Kidney glomerular epithelial cell (primary cell): ENCODE data around the gene IQCH.
A peak's percentile ranks its signal among the peaks of the same experiment; 100 is the strongest.
"Not testable (repeated sequence)": the region's sequence is repeated elsewhere in the genome, so short reads cannot be mapped to it uniquely, and the experiment has no call there.

Experiments used
- DNase-seq: peaks from one replicate; lab custom pipeline; 2025; lab: John Stamatoyannopoulos, UW

The IQCH gene

DNA sequence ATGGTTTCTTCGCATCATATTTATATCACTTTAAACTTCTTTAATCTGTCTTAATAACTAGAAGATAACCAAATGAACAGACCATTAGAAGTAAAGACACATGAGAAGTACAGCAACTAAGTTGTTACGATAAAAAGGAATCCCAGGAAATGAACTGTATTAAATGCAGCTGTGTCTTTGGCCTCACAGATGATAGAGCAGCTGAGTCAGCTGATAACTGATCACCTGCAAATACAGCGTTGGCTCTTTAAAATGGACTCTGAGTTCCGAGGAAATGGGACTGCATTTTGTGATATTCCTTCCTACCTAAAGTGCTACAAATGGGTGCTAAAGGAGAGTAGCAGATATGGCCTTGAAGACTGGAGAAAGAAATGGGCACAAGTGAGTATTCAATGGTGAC, 145.3 kb downstream of the IQCH start:
- no peak for DNase-seq

DNA sequence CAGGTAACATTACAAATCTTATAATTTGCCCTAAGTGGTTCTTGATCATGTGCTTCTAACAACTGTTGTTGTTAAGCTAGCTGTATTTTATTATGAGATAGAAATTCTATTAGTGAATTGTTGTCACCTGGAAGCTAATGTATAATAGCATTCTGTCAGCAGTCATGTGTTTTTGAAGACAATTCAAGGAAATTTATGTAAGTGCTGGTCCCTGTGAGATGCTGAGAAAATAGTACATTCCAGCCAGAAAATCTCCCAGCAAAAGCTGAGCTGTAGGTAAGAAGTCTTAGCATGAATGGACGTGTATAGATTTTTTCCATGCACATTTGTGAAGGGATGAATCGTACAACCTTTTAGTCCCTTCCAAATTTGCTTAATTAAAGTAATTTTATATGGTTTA, 146.3 kb downstream of the IQCH start:
- DNase-seq: no peak

DNA sequence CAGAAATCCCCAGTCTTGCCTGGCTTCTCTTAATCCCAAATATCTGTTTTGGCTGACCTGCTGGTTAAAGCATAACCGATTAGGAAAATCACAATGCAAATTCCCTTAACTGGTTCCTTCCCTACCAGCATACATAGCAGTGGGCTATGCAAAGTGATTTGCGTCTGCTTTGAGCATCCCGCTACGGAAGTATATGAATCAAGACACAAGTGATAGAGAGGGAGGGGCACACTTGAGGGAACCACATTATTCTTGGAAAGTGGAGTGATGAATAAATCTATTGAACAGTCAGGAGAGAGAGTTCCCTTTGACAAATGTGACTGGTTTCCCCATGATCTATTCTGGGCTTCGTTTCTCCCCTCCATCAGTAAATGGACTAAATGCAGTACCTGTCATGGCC, 146.8 kb downstream of the IQCH start:
- DNase-seq: no peak

GRCh38 chr15:67403428-67404154, 149.0 kb downstream of the IQCH start:
- DNase-seq: no peak

DNA sequence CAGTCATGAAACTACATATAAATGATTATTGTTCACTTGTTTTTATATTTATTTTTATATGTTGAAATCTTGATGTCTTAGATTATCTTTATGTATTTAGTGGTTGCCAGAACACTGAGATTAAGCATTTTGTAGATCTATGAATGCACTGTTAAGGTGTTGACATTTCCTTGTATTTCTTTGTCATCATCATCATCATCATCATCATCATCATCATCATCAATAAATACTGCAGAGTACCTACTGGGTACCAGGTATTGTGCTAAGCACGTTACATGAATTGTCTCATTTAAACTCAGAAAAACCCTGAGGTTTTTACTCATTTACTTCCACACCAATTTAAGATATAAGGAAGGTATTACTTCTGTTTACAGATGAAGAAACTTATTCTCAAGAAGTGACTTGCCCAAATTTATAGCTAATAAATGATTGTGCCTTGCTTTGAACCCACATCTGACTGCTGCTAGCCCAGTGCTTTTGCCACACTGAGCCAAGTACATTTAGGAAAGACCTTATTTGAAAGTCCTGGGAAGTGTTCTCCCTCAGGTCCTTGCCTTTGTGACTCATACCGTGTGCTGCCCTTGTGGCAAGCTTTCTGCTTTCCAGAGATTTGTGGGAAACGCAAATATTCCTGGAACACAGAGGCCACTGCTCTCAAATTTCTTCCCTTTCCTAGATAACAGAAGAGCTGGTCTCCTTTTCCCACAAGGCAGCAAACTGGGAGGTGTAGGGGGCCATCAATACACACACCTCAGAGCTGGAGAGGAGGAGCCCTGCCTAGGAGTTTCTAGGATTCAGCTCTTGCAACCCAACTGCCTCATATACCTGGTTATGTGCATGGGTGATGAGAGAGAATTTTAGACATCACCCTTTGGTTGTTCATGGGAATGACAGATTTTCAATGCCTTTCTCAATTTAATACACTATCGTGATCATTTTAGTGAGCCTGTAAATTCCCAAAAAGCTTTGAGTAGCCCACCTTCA, 150.9 kb downstream of the IQCH start:
- no peak for DNase-seq

GRCh38 chr15:67406257-67406861, 151.8 kb downstream of the IQCH start:
- DNase-seq: no peak

DNA sequence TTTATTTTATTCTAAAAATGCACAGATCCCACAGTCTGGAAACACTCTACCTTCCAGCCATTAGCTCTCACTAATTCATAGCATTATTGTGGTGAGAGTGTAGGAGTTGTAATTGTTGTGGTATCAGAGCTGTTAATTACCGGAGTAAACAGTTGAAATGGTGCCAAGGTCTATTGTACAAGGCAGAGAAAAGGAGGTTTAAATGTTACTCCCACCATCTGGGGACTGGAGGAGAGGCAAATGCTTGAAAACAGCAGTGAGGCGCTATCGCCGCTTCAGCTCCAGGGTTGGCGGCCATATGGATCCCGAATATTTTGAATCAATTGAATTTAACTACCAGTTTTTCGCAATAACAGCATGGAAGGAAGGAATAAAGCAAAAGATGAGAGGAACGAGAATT, 153.2 kb downstream of the IQCH start:
- no peak for DNase-seq

- no peak for DNase-seq
Measured at GRCh38 chr15:67409175-67409574, 154.6 kb downstream of the IQCH start.

DNA sequence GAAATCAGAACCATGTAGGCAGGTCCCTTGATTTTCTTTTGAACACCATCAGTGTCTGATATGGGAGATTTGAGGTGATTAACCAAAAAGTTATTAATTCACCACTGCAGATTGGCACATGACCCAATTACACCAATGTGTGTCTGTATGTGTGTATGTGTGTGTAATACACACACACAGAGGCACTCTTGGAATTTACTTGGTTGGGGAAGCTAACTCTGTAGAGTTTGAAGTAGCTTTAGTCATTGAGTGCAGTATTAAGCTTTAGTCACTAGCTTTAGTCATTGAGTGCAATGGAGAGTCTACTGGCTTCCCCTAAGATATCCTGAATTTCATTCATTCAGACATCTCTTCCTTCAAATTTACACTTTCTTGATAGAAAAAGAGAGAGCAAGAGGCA, 156.9 kb downstream of the IQCH start:
- peak; percentile 3 for DNase-seq

GRCh38 chr15:67413770-67414390, 159.3 kb downstream of the IQCH start:
- peak; percentile 70 for DNase-seq

DNA sequence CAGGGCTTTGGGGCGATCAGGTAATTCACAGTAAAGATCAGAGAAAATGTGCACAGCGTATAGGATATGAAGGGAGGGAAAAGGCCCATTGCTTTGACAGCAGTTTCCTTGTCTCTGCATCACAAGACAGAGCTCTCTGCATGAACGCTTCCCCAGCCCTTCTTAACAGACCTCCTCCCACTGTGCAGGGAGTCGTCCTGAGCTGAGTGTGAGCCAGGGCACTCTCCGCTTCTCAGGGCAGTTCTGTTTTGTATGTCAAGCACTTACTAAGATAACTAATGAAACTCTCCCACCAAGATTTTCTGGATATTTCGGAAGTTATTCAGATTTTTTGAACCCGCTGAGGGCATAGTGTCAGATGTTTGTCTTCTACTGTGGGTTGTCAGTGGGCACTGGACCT, 160.6 kb downstream of the IQCH start:
- DNase-seq: peak; percentile 86

GRCh38 chr15:67416891-67417290, 162.3 kb downstream of the IQCH start:
- no peak for DNase-seq

- DNase-seq: no peak
Measured at GRCh38 chr15:67419705-67420104, 165.1 kb downstream of the IQCH start.

DNA sequence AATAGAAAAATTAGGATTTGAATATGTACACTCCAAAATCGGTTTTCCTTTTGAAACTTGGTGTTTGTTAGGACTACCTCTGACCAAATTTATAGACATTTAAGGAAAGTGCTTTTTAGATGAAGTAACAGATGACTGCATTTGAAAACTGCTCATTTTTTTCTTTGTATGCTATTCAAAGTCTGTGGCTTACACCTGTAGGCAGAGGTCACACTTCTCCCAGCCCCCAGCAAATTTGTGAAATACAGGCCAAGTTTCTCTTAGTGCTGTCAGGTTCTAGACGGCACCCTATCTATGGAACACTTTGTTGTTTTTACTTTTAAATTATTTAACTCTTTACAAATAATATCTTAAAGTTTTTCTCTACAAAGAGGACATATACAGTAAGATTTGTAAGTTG, 165.6 kb downstream of the IQCH start:
- no peak for DNase-seq

DNA sequence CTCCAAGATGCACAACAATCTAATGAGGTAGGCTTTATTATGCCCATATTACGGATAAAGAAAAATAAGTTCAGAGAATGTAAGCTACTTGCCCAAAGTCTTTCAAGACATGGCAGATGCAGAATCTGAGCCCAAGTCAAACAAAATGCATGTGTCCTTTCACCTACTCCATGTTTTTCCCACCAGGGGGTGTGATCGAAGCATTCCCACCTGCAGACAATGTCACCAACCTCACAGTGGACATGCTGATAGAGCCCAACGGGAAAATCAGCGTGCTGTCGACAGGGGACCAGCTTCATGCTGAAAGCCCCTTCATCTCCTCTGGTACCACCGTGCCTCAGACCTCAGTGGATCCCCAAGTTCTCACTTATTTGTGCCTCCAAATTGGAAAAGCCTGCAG, 166.5 kb downstream of the IQCH start:
- DNase-seq: no peak

- DNase-seq: no peak
Measured at GRCh38 chr15:67422296-67422695, 167.7 kb downstream of the IQCH start.

DNA sequence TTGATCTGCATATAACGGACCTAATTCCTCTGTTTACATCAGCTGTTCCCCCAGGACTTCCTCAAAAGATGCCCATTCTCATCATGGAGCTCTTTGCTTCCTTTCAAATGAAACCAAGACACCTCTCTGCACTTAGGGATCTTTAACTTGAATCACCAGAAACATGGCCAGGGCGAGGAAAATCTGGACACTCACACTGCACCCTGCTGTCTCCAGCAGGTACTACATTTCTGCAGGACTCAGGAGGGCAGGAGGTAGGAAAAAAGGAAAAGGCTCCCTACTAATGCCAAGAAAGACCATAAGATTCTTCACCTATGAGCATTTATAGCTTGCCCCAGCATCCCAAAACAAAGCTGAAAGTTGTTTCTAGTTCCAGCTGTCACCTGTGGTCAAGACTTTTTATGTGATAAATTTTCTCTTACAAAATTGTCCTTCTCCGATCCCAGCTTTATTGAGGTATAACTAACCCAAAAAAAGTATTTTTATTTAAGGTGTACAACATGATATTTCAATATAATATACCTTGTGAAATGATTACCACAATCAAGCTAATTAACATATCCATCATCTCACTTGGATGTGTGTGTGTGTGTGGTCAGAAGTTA, 179.0 kb downstream of the IQCH start:
- DNase-seq: peak; percentile 26

DNA sequence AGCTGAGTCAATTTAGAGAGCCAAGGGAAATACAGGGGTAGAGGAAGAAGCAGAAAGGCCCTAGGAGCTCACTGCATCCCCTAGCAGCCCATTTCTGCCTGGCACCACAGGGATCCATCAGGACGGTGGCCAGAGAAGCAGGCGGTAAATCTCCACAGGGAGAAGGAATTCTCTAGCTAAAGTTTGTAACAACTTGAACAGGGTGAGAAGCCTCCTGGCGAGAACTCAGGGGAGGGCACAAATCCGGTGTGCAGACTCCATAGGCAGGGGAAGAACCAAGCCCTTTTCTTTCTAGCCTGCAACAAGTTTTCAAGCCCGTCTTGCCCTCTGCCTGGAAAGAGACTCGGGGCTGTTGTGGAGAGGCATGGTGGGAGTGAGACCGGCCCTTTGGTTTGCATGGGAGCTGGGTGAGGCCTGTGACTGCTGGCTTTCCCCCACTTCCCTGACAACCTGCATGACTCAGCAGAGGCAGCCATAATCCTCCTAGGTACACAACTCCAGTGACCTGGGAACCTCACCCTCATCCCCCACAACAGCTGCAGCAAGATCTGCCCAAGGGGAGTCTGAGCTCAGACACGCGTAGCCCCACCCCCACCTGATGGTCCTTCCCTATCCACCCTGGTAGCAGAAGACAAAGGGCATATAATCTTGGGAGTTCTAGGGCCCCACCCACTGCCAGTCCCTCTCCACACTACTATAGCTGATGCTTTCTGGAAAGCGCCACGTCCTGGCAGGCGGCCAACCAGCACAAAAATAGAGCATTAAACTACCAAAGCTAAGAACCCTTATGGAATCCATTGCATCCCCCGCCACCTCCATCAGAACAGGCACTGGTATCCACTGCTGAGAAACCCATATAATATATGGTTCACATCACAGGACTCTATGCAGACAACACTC, 182.0 kb downstream of the IQCH start:
- DNase-seq: not testable (repeated sequence)

DNA sequence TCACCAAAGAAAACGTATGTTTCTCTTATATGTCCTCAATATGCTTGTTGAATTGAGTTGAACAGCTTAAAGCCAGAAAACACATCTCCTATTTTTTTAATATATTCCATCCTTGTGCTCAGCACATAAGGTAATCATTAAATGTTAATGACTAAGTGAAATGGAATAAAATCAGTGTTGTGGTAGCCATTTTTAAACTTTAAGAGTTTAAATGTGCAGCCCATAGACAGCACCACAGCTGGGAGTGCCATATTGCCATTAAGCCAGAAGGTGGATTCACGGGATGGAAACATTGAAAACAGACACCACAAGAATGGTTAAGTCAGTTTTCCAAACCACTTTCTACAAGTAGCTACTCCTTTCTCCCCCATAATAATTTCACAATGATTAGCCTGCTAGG, 189.5 kb downstream of the IQCH start:
- DNase-seq: no peak

- DNase-seq: no peak
Measured at GRCh38 chr15:67446449-67446848, 191.9 kb downstream of the IQCH start.

DNA sequence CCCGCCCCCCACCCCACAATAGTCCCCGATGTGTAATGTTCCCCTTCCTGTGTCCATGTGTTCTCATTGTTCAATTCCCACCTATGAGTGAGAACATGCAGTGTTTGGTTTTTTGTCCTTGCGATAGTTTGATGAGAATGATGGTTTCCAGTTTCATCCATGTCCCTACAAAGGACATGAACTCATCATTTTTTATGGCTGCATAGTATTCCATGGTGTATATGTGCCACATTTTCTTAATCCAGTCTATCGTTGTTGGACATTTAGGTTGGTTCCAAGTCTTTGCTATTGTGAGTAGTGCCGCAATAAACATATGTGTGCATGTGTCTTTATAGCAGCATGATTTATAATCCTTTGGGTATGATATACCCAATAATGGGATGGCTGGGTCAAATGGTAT, 193.8 kb downstream of the IQCH start:
- not testable (repeated sequence) for DNase-seq
